SW480 (cell line): ENCODE results near the gene MAGOHB.
"Not testable (repeated sequence)": the region's sequence is repeated elsewhere in the genome, so short reads cannot be mapped to it uniquely, and the experiment has no call there.

Source experiments
- DNase-seq: peaks from one replicate; pipeline ENCODE4 v3.0.0-alpha.2; 2016; ENCODE audit warnings: low spot score

MAGOHB gene

DNA sequence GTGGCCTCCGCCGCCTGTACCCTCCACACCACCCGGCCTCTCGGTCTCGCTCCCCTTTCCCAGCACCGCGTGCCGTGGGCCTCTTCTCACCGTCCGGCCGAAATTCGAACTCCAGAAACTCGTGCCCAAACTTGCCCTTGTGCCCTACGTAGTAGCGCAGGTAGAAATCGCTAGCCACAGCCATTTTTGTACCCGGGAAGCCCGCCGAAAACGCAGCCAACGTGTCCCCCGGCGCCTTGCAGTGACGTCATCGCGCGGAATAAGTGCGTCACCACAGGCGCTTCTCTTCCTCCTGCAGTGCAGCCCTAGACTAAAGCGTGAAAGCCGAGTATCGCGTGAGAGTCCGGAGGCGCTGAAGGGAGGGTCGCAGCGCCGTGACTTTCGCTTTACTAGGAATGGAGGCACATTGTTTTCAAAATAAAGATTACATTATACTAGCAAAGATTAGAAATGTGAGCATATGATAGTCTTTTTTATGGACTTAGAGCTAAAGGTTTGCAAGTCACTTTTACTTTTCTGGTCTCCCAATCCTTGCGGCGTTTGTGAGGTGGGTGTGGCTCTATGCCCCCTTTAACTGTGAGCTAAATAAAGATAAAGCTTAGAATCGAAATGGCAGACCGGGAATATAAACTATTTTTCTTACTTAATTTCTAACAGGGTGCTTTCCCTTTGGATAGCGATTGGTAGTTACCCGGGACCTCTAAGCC is at the start of gene MAGOHB:
Gene MAGOHB (minus strand): TSS at position 261 of the 707 bp plus-strand sequence. CDS start 77 bp downstream, at position 184.
- DNase-seq = peak; percentile 96

DNA sequence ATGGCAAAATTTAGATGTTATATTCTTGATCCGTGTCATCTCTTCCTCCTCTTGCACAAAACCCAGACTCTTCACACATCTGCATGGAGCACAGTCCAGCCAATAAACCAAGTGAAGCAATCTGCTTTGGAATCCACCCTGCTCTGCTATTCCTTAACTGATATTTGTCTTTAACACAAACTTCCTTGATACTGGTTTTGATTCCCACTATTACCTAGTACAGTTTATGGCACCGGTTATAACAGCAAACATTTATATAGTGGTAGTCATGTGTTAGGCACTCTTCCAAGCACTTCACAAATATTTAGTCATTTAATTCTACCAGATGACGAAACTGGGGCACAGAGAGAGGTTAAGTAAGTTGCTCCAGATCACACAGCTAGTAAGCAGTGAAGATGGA is 47.9 kb upstream of the MAGOHB start:
- no peak for DNase-seq

DNA sequence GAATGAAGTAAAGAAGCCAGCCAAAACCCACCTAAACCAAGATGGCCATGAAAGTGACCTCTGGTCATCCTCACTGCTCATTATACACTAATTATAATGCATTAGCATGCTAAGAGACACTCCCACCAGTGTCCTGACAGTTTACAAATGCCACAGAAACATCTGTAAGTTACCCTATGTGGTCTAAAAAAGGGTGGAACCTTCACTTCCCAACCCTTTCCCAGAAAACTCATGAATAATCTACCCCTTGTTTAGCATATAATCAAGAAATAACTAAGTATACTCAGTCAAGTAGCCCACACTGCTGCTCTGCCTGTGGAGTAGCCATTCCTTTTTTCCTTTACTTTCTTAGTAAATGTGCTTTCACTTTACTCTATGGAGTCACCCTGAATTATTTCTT is 40.6 kb upstream of the MAGOHB start:
- no peak for DNase-seq

DNA sequence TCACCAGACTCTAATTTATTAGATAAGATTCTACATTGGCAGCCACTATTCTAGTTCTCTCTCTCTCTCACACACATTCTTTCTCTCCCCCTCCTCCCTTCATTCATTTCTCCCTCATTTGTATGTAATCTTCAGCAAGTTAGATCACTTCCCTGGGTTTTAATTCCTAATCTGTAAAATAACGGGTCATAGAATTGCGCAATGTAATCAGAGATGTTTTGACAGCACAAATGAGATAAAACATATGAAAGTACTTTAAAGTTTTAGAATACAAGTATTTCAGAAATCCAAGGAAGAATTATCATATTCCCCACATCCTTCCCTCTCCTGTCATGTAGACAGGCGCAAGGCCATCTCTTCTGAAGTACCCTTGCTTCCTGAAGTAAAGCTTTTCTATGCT is 38.8 kb upstream of the MAGOHB start:
- no peak for DNase-seq

DNA sequence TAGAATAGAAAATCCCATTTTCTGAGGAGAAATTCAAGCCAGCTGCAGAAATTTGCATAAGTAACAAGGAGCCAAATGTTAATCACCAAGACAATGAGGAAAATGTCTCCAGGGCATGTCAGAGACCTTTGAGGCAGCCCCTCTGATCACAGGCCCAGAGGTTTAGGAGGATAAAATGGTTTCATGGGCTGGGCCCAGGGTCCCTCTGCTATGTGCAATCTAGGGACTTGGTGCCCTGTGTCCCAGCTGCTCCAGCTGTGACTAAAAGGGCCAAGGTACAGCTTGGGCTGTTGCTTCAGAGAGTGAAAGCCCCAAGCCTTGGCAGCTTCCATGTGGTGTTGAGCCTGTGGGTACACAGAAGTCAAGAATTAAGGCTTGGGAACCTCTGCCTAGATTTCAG is 33.2 kb upstream of the MAGOHB start:
- not testable (repeated sequence) for DNase-seq

DNA sequence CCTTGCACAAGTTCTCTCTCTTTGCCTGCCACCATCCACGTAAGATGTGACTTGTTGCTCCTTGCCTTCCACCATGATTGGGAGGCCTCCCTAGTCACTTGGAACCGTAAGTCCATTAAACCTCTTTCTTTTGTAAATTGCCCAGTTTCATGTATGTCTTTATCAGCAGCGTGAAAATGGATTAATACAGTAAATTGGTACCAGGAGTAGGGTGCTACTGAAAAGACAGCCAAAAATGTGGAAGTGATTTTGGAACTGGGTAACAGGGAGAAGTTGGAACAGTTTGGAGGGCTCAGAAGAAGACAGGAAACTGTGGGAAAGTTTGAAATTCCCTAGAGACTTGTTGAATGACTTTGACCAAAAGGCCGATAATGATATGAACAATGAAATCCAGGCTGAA is 32.5 kb upstream of the MAGOHB start:
- no peak for DNase-seq

DNA sequence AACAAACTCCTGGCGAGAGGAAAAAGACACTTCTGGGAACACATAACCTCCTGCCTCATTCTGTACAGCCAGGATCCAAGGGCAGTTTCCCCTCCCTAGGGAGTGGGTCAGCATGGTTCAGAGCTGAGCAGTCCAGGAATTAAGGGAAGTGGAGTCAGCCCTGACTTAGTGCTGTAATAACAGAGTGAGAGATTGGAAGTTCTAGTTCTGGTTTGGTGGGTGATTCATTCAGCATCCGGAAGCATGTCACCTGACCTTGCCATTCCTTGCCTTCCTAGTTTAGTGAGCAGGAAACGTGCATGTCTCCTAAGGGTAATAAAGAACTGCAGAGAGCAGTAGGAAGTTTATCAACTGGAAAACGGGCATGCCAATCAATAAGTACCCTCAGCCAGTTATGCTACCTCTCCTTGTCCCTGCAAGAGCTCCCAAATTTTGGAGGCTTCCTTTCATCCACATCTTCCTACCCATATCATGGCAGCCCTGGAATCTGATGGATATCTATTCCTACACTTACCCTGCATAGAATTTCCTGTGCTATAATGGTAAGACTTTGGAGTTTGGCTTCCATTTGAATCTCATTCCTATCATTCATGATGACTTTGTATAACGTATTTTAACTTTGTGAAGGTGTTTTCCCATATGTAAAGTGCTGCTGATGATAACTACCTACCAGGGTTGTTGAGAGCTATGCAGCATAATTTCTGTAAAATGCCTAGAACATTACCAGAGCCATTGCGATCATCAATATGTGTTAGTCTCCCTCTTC is 28.5 kb upstream of the MAGOHB start:
- no peak for DNase-seq

DNA sequence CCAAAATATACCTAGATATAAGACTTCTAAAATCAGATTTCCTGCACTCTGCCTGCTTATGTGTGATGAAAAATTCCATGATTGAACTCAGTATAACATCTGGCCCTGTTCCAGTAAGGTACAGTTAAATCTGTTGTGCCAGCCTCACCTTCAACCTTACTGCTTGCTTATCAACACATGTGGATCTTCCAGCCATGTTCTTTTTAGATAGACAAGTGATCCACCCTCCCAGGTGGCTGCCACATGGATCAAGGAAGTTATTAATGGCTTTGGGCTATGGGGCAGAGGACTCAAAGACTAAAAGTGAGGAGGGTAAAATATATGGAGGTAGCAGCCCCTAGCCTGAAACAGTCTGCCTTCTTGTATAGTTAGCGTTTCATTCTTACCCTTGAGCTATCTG is 25.3 kb upstream of the MAGOHB start:
- DNase-seq = no peak

DNA sequence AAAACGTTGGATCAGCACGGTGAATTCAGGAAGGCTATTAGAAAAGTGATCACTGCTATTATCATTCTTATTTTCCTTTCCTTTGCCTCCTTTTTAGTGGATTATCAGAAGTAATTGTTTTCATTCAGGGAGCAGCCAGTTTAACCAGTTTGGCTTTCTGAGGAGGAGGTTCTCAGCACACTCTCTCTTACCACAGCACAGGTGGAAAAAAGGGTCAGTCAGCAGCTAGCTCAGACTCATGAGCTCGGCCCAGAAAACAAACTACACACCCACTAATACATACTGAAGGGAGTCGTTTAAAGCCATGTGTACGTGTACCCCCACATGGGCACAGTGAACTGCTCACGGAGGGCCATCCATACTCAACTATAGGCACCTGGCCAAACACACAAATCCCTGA is 23.2 kb upstream of the MAGOHB start:
- no peak for DNase-seq

DNA sequence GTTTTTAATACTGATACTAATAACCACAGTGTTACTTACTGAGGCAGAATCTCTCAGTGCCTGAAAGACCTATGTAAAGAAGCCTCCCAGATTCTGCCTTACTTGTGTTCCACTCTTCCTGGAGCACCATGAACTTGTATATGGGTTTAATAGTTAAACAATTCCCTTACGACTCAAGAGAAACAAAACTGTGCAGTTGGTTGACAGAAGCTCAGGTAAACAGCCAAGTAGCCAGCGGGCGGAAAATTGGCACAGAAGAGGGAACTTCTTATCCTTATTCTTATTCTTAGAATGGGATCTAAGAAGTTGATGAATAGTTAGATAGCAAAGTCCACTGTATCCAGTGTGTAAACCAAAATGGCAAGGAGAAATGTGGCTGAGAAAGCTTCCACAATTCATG is 22.7 kb upstream of the MAGOHB start:
- no peak for DNase-seq

DNA sequence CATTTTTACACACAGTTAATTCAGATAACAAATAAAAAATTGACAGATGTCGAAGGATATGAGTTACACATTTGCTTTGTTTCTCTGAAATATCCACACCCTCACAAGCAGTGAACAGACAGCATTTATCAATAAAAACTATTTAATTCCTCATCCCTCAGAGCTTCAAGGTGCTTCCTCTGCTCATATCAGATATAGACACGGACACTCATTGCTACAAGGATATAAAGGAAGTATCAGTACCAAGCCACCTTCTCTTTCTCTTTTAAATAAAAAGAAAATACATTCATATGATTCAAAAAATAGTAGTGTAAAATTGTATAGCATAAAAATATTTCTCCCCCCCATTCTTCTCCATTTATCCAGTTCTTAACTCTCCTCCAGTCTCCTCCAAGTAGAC is 21.9 kb upstream of the MAGOHB start:
- no peak for DNase-seq

DNA sequence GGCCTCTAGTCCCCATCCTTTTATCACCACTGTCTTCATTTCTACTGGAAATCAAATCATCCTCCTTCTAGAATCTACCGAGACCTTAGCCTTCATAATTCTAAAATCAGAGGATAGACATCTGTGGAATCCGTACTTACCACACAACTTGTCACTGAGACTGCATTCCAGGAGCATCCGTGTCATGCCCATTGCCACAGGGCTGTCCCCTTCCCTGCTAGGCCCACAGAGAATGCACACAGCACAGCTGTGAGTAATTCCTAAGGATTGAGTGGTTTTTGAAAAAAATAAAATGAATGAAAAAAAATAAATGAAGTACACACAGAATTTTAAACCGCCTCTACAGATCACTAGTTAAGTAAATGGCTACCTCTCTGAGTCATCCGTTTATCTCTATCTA is 21.0 kb upstream of the MAGOHB start:
- peak; percentile 25 for DNase-seq

DNA sequence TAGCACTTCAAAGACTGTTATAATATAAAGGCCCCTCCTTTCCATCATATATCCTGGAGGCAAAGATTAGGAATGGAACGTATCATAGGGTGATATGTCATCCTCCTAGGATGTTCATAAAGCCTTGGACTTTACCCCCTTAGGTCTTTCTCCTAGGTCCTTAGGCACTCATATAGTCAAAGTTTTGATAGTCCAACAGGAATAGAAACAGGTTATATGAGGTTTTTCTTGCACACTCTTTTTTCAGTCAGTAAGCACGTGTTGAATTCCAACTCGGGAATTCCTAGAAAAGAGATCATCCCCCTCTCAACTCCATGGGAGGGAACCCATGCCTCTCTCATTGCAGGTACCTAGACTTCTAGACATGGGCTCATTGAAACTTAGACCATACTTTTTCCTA is 20.1 kb upstream of the MAGOHB start:
- DNase-seq = no peak

DNA sequence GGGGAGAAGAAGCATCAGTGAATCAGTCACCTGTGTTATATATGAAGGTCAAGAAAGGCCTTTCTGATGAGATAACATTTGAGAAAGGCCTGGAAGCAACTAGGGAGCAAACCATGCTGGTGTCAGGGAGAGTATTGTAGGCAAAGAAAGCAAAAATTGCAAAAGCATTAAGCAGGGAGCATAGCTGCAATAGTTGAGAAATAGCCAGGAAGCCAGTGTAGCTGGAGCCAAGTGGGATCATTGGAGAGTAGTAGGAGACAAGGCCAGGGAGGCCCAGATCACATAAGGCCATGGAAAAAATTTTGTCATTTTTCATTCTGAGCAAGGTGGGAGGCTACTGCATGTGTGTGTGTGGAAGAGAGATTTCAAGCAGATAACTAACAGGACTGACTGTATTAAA is 18.8 kb upstream of the MAGOHB start:
- DNase-seq = no peak

DNA sequence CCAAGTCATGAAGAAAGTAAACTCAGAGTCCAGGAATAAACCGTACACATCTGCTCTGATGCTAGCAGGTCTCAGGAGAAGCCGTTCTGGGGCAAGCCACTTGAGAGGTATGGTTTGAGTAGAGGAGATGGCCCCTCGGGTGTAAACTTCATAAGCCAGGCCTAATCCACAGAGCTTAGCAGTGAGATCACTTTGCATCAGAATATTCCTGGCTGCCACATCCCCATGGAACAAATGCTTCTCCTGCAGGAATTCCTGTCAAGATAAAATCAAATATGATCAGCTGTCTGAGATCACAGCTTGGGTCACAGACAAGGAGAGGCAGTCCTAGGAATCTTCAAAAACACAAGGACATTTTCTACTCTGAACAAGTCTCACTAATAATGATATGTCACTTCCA is 11.2 kb upstream of the MAGOHB start:
- no peak for DNase-seq

DNA sequence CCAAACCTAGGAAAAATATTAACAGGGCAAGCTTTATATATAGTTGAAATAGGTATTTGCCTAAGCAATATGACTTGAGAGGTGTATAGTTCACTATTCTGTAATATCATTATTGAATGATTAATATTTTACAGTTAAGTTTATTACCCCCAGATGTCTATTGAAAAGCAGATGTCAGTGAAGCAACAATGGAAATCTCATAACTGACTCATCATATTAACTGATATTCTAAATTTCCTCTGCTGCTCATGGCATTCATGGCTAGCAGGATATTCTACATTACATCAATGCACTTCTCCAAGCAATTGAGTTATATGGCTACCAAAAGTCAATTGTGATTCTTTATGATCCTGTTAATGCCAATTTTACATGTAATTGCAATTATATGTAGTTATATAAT is 9.7 kb upstream of the MAGOHB start:
- DNase-seq = no peak

DNA sequence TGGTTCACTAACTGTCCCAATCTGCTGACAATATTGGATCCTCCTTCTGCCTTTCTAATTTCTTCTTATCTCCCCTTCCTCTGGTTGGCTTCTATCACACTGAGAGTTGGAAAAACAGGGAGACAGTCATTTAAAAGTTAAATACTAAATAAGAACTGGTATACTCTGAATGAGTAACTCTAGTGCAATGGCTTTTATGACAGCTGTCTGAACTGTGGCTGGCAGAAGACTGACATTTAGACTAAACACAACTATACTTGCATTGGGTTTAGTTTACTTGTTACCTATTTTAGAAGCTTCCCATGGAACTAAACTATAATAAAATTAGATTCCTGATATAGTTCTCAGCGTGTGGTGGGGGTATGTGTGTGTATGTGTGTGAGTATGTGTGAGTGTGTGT is 7.9 kb upstream of the MAGOHB start:
- no peak for DNase-seq

DNA sequence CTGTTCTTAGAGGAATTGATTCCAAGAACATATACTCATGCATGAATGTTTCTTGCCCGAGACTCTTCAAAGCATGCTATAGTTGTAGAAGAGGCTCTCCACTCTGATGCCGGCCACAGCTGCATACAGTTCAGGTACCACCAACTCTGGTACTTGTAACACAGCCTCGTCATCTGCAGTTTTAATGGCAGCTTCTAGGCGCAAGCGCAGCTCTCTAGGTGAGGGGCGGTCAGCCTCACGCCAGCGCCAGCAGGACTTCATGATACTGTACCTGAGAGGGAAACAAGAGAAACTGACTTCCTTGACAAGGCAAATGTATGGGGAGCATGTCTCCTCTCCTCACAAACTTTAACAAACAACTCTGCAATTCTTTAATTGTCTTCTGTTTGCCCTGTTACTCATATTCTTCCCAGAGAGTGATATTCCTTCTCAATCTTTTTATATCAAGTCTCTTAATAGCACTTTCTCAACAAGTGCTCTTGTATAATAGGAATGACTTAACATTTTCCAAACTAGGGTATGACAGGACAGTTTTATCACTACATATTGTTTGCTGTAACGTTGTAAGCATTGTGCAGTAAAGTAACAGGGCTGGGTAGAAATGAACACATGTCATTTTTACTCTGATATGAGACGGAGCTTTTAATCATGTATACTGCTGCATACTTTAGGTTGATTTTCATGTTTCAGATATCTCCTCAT is 6.8 kb upstream of the MAGOHB start:
- no peak for DNase-seq

DNA sequence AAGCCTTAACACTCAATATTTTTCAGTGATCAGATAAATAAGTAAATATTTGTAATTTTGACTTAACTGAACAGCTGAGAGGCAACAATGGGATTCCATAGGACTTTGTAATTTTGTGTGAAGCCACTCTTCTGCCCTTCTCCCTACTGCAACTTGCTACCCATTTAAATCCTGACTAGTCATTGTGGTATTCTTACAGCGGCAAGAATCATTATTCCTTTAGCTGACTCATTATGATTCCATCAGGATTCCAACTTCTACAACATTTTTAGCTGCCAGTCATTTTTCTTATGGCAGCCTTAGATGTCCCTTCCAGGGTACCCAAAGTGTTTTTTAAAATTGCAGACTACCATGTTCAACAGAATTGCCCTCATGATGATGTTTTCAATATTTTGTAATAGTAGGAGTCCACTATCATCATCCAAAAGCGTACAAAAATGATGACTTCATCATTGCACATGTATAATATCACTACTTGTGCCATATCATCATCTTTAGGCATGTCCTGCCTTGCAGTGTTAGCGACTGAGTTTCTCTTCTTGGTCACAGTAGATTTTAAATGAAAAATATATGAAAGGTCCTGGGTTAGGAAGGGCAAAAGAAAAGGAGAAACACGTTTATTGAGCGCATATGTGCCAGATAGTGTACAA is 5.1 kb upstream of the MAGOHB start:
- peak; percentile 9 for DNase-seq

DNA sequence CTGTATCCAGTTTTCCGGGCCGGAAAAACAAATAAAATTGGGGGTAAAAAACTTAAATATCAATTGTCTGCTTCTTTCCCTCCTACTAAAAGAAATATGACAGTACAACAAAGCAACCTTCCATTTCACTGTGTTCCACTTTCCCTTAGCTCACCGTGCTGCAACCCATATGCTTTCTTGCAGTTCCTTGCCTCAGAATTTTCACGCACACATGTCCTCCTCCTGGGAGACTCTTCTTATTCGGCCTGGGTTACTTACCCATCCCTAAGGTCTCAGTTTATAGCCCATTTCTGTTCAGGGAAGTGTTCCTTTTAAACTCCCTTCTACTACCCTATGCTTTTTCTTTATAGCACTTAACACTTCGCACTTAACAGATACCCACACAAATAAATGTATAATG is 4.5 kb upstream of the MAGOHB start:
- no peak for DNase-seq

DNA sequence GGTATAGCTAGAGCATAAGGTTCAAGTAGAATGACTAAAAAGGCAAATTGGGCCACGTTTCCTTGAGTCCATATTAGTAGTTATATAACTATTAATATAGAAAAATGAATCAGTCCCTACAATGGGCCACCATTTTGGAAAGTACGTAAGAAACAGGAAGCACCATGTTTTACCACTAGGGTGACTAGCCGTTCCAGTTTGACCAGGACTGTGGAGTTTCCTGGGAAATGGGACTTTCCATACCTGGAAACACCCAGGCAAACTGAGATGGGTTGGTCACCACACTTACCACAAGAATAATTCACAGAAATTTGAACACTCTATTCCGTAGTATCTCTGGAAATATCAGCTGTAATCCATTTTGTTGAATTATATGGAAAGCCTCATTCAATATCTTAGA is 2.1 kb upstream of the MAGOHB start:
- DNase-seq = peak; percentile 13

DNA sequence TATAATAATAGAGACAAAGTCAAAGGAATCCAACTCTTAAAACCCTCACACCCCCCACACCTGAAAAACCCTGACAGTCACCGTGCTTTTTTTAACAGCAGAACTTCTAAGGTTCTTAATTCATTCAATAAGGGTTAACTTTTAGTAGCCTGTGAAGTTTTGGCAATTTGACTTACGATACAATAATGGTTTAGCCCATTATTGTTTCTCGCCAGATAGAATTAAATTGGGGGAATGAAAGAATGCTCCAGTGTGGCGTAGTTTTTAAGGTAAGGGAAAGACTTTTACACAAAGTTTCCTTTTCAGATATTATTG is 604 bp upstream of the MAGOHB start:
- DNase-seq = no peak

DNA sequence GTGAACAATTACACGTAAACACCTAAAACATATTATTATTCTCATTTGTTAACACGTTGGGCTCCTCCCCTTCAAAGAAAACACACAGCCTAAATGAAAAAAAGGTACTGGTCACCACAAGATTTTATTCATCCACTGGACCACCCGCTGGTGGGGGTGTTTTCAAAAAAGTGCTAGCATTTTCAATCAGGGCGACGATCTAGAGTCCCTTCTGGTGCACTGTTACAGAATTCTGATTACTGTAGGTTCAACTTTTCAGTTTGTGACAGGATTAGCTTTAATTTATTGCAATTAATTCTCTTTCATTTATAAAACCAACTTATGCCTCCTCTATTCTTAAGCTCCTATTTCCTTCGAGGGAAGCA is 443 bp downstream of the MAGOHB start:
- no peak for DNase-seq
